ENCODE data around the gene MISP.

MISP gene

DNA sequence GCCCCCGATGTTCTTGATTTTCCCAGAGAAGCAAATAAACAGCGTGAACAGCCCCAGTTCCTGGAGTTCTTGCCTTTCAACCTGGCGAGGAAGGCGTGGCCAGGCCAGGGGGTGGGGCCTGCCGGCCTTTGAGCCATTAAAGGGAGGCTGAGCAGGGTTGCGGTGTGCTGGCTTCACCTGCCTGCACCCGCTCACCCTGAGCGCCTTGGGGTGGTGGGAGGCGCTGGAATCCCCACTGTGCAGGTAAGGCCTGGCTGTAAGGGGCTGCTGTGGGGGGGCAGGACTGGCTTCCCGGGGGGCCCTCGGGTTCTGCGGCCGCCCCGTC lies 2.7 kb upstream of the MISP start:
- no peak for DNase-seq

DNA sequence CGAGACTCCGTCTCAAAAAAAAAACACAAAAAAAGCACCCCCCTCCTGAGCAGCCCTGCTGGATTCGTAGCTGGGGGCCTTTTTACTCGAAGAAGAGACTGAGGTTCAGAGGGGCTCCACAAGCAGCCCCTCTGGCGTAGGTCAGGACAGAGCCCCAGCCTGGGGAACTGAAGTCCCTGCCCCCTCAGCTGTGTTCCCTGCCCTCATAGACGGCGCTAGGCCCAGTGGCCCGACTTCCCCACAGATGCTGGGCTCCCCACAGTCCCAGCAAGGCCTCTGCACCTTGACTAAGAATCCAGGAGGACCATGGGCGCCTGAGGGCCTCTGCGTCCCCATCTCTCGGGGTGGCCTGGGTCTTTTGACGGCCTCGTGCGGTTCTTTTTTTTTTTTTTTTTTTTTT lies 1.1 kb upstream of the MISP start:
- no peak for DNase-seq

DNA sequence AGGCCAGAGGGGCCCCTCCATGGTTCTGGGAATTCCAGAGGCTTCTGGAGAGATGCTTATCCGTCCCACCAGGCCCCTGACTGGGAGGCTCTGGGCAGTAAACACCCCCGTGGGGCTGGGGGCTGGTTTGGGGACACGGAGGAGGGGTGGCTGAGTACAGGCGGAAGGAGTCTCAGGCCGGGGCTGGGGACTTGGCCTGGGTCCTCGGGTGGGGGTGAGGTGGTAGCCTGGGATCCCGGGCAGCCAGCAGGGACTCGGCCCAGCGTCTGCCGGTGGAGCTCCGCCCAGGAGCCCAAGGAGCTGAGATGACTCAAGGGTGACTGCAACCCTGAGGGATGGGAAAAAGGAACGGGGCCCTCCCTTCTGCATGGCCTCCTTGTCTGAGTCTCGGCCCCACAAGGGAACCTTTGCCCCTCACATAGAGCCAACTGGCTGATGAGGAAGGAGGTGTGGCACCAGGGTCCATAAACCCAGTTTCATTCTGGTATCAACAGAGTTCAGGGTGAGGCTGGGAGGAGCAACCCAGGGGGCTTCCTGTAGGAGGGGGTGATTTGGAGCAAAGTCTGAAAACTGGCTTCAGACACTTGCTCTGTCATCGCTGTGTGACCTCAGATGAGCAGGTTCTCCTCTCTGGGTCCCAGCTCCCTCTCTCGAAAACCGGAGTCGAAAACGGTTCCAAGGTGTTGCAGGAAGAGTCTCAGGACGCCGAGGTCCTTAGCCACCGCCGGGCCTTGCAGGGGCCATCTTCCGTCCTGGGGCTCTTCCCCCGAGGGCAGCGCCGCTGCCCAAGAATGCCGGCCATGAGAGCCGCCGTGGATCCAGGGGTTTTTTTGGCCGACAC lies 809 bp downstream of the MISP start:
- no peak for DNase-seq

DNA sequence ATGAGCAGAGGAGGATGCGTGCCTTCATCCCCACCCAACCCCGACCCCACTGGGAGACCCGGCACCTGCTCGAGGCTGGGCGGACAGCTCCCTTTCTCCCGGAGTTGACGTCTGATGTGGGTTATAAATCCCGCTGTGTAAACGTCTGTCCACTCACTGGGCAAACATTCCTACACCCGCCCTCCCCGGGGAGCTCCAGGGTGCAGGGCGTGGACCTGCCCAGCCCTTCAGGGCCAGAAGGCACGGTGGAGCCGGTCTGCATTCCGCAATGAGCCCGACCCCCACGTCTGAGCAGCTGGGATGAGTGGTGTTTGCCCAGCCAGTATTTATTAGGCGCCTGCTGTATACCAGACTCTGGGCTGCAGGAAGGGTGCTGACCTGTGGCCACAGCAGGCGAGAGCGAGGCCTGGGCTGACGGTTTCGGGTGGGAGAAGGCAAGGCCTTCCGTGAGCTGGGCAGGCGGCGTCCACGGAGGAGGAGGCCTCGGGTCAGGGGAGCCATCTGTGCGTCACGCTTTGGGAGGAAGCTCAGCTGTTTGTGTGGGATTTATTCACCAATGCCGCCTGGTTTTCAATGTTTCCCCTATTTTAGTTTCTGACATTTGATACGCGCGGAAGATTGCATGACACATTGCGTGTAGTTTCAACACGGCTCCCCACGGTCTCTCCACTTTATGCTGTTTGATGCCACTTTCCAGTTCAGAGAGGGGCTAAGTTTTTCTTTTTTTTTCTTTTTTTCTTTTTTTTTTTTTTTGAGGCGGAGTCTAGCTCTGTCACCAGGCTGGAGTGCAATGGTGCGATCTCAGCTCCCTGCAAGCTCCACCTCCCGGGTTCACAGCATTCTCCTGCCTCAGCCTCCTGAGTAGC lies 2.0 kb downstream of the MISP start:
- no peak for DNase-seq

DNA sequence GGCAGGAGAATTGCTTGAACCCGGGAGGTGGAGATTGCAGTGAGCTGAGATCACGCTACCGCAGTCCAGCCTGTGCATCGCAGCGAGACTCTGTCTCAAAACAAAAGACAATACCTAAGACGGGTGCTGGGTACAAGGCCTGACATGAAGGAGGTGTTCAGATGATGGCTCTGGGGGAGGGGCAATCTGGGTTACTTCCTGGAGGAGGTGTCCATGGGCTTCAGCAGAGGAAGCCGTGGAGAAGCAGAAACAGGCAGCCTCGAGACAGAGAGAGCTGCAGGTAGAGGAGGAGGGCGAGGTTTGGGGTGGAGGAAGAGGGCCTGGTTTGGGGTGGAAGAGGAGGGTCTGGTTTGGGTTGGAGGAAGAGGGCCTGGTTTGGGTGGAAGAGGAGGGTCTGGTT lies 3.6 kb downstream of the MISP start:
- no peak for DNase-seq

DNA sequence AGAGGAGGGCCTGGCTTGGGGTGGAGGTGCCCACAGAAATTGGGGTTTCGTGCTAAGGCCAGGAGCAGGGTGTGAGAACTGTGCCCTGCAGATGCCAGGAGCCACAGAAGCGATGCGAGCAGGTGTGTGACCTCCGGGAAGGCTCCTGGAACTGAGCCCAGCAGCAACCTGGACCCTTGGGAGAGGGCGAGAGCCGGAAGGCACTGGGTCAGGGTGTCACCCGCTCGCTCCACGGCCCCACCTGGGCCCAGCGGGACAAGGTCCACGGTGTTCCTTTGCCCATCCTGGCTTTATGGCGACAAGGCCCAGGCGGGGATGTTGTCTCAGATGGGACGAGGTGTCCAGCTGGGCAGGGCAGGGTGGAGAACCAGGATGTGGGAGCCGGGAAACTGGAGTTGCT lies 4.2 kb downstream of the MISP start:
- no peak for DNase-seq

DNA sequence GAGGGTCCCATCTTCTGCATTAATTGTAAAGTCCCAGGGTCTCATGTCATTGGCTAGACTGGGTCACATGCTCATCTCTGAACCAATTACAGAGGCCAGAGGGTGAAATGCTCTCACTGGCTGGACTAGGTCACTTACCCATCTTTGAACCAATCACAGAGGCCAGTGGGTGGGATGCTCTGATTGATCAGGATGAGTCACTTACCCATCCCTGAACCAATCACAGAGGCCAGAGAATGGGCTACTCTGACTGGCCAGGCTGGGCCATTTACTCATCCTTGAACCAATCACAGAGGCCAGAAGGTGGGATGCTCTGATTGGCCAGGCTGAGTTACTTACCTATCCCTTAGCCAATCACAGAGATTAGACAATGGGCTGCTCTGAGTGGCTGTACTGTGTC lies 5.3 kb downstream of the MISP start:
- no peak for DNase-seq

DNA sequence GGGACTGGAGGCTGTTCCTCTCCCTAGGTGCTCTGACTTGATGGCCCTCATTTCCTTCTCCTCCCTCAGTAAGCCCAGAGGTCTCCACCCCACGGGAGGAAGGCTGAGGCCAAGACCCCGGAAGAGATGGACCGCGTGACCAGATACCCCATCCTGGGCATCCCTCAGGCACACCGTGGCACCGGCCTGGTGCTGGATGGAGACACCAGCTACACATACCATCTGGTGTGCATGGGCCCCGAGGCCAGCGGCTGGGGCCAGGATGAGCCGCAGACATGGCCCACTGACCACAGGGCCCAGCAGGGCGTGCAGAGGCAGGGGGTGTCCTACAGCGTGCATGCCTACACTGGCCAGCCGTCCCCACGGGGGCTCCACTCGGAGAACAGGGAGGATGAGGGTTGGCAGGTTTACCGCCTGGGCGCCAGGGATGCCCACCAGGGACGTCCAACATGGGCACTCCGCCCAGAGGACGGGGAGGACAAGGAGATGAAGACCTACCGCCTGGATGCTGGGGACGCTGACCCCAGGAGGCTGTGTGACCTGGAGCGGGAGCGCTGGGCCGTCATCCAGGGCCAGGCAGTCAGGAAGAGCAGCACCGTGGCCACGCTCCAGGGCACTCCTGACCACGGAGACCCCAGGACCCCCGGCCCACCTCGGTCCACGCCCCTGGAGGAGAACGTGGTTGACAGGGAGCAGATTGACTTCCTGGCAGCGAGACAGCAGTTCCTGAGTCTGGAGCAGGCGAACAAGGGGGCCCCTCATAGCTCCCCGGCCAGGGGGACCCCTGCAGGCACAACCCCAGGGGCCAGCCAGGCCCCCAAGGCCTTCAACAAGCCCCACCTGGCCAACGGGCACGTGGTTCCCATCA lies 6.1 kb downstream of the MISP start:
- DNase-seq = no peak

DNA sequence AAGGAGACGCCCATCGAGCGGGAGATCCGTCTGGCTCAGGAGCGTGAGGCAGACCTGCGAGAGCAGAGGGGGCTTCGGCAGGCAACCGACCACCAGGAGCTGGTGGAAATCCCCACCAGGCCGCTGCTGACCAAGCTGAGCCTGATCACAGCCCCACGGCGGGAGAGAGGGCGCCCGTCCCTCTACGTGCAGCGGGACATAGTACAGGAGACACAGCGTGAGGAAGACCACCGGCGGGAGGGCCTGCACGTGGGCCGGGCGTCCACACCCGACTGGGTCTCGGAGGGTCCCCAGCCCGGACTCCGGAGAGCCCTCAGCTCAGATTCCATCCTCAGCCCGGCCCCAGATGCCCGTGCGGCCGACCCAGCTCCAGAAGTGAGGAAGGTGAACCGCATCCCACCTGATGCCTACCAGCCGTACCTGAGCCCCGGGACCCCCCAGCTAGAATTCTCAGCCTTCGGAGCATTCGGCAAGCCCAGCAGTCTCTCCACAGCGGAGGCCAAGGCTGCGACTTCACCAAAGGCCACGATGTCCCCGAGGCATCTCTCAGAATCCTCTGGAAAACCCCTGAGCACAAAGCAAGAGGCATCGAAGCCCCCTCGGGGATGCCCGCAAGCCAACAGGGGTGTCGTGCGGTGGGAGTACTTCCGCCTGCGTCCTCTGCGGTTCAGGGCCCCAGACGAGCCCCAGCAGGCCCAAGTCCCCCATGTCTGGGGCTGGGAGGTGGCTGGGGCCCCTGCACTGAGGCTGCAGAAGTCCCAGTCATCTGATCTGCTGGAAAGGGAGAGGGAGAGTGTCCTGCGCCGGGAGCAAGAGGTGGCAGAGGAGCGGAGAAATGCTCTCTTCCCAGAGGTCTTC lies 7.1 kb downstream of the MISP start:
- no peak for DNase-seq

DNA sequence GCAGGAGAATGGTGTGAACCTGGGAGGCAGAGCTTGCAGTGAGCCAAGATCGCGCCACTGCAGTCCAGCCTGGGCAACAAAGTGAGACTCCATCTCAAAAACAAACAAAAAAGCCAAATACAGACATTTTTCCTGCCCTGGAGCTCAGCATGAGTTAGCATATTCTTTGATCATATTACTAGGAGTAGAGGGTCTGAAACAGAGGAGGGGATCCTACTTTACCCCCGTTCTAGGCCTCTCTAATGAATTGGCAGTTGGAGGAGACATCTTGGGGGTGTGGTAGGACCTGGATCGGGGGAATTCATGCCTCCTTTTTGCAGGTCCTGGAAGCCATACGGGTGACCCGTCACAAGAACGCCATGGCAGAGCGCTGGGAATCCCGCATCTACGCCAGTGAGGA lies 12.3 kb downstream of the MISP start:
- no peak for DNase-seq

DNA sequence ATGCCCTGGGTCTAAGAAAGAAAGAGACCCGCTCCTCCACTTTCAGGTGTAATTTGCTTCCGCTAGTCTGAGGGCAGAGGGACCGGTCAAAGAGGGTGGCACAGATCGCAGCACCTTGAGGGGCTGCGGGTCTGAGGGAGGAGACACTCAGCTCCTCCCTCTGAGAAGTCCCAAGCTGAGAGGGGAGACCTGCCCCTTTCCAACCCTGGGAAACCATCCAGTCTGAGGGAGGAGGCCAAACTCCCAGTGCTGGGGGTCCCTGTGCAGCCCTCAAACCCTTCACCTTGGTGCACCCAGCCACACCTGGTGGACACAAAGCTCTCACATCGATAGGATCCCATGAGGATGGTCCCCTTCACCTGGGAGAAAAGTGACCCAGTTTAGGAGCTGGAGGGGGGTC lies 13.0 kb downstream of the MISP start:
- no peak for DNase-seq

DNA sequence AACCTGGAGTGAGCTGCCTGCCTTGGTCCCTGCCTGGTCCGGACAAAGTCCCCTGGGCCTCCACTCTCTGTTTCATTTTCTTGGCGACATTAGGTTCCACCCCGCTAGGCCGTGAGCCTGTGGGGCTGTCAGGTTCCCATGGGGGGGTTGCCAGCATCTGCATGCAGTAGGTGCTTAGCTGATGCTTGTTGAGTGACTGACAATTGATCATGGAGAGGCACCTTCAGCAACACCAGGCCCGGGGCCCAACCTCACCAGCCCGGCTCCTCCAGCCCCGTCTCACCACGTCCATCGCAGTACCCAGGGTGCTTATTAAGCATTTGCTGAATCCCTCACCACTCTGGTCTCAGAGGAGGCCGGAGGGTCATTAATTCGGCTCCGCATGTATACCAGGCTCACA lies 13.4 kb downstream of the MISP start:
- DNase-seq = no peak

DNA sequence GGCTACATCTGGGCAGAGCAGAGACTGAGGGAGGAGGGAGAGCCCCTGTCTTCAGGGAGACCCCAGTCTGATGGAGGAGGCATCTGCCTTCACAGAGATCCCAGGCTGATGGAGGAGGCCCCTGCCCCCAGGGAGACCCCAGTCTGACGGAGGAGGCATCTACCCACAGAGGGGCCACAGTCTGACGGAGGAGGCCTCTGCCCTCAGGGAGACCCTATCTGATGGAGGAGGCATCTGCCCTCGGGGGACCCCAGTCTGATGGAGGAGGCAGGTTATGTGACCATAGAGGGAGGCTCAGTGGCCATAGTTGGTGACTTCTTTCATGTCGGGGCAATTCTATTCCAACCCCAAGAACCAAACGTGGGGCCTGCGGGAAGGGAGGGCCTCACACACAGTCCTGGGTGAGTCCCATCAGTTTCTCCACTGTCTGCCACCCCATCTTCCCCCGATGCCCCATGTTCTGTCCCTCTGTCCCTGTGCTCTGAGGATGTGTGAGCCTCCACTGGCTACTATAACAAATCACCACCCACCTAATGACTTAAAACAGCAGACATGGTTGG lies 14.3 kb downstream of the MISP start:
- DNase-seq = no peak

DNA sequence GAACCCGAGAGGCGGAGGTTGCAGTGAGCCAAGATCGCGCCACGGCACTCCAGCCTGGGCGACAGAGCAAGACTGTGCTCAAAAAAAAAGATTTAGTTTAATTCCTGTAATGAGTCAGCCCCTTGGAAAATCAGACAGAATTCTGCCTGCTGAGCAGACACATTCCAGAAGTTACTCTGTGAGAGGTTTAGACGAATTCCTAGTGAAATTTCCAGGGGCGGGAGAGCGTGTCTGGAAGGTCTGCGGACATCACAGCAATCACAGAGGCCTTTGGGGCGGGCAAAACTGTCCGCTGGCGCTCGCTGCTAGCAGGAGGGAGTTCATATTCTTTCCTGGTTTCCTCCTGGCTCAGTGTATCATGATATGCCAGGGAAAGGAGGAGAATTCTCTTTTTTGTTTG lies 17.5 kb downstream of the MISP start:
- no peak for DNase-seq

DNA sequence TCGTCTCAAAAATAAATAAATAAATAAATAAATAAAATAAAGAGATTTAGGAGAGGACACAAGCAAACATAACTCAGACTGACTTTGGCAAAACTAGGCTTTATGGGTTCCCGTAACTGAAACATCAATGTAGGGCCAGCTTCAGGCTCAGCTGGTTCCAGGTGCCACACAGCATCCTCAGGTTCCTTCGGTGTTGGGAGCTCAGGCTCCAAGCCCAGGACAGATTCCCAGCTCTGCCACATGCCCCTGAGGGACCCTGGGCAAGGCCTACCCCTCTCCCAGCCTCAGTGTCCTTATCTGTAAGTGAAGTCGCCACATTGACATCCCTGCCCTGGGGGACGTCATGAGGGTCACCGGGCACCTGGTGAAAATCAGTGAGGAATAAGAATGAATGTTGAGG lies 18.7 kb downstream of the MISP start:
- DNase-seq = no peak

DNA sequence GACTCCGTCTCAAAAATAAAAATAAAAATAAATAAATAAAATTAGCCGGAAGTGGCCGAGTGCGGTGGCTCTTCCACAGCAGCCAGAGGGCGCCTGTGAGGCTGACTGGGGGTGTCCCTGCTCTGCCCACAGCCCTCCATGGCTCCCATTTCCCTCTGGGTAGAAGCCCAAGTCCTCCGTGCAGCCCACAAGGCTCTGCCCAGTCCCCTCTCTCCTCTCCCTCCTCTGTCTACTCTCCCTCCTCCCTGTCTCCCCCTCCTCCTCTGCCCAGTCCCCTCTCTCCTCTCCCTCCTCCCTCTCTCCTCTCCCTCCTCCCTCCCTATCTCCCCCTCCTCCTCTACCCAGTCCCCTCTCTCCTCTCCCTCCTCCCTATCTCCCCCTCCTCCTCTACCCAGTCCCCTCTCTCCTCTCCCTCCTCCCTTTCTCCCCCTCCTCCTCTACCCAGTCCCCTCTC lies 20.4 kb downstream of the MISP start:
- peak; percentile 18 to 38 for DNase-seq

DNA sequence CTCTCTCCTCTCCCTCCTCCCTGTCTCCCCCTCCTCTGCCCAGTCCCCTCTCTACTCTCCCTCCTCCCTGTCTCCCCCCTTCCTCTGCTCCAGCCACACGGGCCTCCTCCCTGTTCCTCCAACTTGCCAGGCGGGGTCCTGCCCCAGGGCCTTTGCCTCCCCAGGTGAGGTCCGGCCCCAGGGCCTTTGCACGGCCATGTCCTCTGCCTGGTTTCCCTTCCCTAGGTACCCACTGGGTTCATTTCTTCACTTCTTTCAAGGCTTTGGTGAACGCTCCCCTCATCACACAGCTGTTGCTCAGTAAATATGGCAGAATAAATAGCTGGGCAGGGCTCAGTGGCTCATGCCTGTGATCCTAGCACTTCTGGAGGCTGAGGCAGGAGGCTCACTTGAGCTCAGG lies 21.2 kb downstream of the MISP start:
- no peak for DNase-seq

DNA sequence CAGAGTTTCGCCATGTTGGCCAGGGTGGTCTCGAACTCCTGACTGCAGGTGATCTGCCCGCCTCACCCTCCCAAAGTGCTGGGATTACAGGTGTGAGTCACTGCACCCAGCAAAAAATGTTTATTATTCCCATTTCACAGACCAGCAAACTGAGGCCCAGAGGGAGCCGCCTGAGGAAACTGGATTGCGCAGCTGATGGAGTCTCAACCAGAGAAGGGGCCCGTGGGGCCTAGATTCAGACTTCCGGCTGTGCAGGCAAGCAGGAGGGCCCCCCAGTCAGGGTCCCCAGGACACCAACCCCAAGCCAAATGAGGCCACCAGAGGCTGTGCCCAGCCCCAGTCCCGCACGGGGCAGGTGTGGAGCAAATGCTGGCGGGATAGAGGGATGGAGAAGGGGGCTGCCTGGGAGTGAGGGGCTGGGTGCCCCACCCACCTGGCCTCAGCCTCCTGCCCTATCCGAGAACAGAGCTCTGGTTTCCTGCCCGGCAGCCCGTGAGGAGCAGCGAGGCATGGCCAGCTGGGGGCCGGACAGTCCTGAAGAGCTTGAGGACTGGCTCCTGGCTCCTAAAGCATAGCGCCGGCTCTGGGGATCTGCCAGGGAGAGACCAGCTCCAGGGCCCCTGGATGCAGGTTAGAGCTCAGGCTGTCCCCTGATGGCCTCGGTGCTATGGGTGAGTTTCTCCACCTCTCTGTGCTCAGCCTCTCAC lies 22.0 kb downstream of the MISP start:
- DNase-seq = no peak

DNA sequence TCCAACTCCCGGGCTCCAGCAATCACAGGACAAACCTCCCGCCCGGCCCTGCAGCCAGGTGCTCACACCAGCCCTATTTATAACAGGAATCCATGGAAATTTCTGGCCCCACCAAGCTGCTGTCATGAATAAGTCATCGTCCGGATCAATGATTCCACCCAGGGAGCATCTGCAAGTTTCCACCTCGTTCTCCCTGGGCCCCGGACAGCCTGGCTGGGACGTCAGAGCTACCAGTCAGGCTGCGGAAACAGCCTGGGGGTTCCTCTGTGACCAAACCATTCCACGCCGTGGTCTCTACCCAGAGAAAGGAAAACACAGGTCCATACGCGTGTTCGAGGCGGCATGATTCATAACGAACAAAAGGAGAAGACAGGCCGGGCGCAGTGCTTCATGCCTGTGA lies 25.6 kb downstream of the MISP start:
- DNase-seq = no peak

DNA sequence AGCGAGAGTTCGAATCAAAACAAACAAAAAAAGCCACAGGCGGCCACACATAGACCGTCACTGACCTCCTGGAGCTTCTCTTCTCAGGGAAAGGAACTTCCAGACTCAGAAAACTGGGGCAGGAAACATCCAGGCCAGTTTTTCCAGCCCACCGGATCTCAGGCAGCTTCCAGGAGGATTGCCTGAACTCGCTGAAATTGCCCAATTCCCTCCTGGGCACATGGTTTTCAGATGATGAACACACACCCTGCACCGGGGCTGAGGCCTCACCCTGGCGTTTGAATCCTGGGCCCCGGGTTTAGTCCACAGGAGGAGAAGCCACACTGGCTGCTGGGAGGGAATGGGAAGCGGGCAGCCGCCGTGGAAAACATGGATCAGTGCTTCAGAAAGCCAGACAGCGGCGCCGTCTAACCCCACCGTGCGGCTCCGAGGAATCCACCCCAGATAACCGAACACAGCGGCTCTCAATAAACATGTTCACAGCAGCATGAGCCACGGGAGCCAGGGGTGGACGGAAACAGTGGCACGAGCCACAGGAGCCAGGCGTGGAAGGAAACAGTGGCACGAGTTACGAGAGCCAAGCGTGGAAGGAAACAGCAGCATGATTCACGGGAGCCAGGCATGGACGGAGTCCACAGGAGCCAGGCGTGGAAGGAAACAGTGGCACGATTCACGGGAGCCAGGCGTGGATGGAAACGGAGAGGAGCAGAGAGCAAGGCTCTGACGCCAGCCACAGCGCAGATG lies 28.2 kb downstream of the MISP start:
- DNase-seq = no peak

DNA sequence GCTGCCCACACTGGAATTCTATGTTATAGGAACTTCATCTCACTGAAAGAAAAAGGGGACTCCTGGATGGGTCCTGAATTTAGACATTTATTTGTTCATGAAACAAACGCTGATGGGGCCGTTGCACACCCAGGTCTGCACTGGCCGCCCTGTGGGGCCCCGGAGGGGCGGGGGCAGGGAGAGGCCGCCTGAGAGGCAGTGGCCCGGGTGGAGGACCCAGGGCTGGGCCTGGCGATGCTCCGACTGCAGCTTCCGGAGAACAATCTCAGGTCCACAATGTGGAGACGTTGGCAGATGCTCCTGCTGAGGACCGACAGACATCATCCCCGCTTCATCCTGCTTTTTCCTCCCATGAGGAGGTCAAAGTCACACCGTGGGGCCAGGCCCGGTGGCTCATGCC lies 30.0 kb downstream of the MISP start:
- no peak for DNase-seq

Measured in AML-193 (cell line).